Osteoblast (primary cell): Measurements from ENCODE around the gene CHURC1. TPM values are rescaled to one million over a fixed set of nuclear protein-coding genes. Genes with fewer than 3 reads are reported as not detected.

Experiments used
- DNase-seq: peaks from one replicate; pipeline ENCODE4 v3.0.0; 2011; ENCODE audit warnings: low spot score, mixed read lengths; ENCODE audit not compliant: insufficient read length; ENCODE audit errors: missing footprints
- H2AFZ ChIP-seq: 2 replicates; pipeline ENCODE4 v1.6.0; 2011; ENCODE audit warnings: mild to moderate bottlenecking, low read length
- H3K27ac ChIP-seq: 2 replicates; pipeline ENCODE4 v1.5.1; 2011; ENCODE audit warnings: mild to moderate bottlenecking, low read depth, low read length, moderate library complexity
- H3K27me3 ChIP-seq: 2 replicates; pipeline ENCODE4 v1.6.0; 2012; ENCODE audit warnings: mild to moderate bottlenecking, control low read depth, inconsistent platforms, low read length, moderate library complexity; ENCODE audit not compliant: insufficient read depth
- H3K36me3 ChIP-seq: 2 replicates; pipeline ENCODE4 v1.5.1; 2011; ENCODE audit warnings: mild to moderate bottlenecking, low read length, control low read depth, moderate library complexity; ENCODE audit not compliant: insufficient read depth
- H3K4me1 ChIP-seq: 2 replicates; pipeline ENCODE4 v1.5.1; 2011; ENCODE audit warnings: mild to moderate bottlenecking, low read length, control low read depth, moderate library complexity; ENCODE audit not compliant: insufficient read depth
- H3K4me2 ChIP-seq: 2 replicates; pipeline ENCODE4 v1.6.0; 2011; ENCODE audit warnings: mild to moderate bottlenecking, low read length; ENCODE audit not compliant: insufficient read depth
- H3K4me3 ChIP-seq: fragments of 200-600 bp; sonication (generic); 3 replicates; pipeline ENCODE4 v1.5.1; 2012; ENCODE audit warnings: mild to moderate bottlenecking, low read length, inconsistent platforms; ENCODE audit not compliant: insufficient read depth
- H3K79me2 ChIP-seq: 2 replicates; pipeline ENCODE4 v1.6.0; 2012; ENCODE audit warnings: mild to moderate bottlenecking, low read length, control low read depth, inconsistent platforms; ENCODE audit not compliant: insufficient read depth
- H3K9me3 ChIP-seq: 2 replicates; pipeline ENCODE4 v1.5.1; 2011; ENCODE audit warnings: low read depth, low read length, control low read depth
- H4K20me1 ChIP-seq: 2 replicates; pipeline ENCODE4 v1.6.0; 2012; ENCODE audit warnings: mild to moderate bottlenecking, low read length, control low read depth; ENCODE audit not compliant: insufficient read depth
- total RNA-seq: library from RNA; depleted of rRNA; stranded (reverse); fragments of >200 nt; gene quantifications from 2 replicates; pipeline ENCODE4 v1.2.3, GENCODE V29; 2012
- TF ChIP-seq, protein P1 (sequence below): IDR thresholded peaks from 2 replicates; pipeline ENCODE4 v1.5.1; 2011; ENCODE audit warnings: mild to moderate bottlenecking, low read depth, low read length, moderate library complexity; ENCODE audit errors: extremely low read depth

The CHURC1 gene
- total RNA-seq, 1 donor, result 79.6 TPM

DNA sequence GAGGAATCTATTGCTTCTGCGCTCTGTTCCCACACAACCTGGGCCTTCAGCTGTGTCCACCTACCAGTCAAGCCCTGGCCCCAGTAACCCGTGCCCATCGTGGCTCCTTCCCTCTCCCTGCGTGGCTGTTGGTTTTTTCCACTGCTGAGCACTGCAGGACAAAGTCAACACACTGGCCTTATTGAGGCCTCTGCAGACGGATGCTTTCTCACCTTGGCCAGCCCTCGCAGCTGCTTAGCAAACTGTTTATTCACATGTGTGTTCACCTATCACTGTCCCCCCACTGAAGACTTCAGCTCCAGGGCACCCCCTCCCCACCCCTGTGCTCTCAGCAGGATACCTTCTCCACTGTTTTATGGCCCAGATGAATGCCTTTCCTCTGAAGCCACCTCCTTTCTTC is 41.0 kb downstream of the CHURC1 start:
- peaks cover 6% of the 10 kb centered on the region for H3K9me3 ChIP-seq
- H3K4me1 ChIP-seq, result no peaks in the 10 kb centered on the region
- no peak overlapping the region for H3K4me2 ChIP-seq
- no peak overlapping the region for H3K27ac ChIP-seq
- DNase-seq, result no peak
- H3K4me3 ChIP-seq, result no peak overlapping the region
- no peaks in the 10 kb centered on the region for H3K36me3 ChIP-seq
- no peaks in the 10 kb centered on the region for H3K79me2 ChIP-seq
- TF ChIP-seq, protein P1, sequence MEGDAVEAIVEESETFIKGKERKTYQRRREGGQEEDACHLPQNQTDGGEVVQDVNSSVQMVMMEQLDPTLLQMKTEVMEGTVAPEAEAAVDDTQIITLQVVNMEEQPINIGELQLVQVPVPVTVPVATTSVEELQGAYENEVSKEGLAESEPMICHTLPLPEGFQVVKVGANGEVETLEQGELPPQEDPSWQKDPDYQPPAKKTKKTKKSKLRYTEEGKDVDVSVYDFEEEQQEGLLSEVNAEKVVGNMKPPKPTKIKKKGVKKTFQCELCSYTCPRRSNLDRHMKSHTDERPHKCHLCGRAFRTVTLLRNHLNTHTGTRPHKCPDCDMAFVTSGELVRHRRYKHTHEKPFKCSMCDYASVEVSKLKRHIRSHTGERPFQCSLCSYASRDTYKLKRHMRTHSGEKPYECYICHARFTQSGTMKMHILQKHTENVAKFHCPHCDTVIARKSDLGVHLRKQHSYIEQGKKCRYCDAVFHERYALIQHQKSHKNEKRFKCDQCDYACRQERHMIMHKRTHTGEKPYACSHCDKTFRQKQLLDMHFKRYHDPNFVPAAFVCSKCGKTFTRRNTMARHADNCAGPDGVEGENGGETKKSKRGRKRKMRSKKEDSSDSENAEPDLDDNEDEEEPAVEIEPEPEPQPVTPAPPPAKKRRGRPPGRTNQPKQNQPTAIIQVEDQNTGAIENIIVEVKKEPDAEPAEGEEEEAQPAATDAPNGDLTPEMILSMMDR, result no peak
- no peak overlapping the region for H2AFZ ChIP-seq
- peaks cover 3% of the 10 kb centered on the region for H4K20me1 ChIP-seq
- H3K27me3 ChIP-seq, result no peaks in the 10 kb centered on the region

DNA sequence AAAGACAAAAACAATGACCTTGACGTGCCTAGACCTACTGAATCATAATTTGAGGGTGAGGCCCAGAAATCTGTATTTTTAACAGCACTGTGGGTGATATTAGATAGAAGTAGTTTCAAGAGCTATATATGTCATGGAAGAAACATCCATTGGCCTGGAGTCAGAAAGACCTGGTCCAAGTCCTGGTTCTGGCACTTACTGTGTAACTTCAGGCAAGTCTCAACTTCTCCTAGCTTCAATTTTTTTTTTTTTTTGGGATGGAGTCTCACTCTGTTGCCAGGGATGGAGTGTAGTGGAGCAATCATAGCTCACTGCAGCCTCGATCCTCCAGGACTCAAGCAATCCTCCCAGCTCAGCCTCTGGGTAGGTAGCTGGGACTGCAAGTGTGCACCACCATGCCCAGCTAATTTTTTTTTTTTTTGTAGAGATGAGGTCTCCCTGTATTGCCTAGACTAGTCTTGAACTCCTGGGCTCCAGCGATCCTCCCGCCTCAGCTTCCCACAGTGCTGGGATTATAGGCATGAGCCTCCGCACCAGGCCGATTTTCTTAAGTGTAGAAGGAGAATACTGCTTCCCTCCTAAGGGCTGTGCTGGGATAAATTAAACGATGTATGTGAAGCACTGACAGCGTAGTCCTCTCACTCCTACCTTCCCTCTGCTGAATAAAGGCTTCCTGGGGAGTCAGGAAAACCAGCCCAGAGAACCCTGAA is 42.6 kb downstream of the CHURC1 start:
- Histone ChIP-seq H3K79me2 (no peaks in the 10 kb centered on the region), H3K36me3 (no peaks in the 10 kb centered on the region), H3K4me3 (no peak overlapping the region), H3K27me3 (no peaks in the 10 kb centered on the region), H4K20me1 (peaks cover under 1% of the 10 kb centered on the region), H2AFZ (no peak overlapping the region), H3K27ac (no peak overlapping the region), H3K9me3 (peaks cover 6% of the 10 kb centered on the region), H3K4me2 (no peak overlapping the region), H3K4me1 (no peaks in the 10 kb centered on the region)
- TF ChIP-seq, protein P1, result no peak
- no peak for DNase-seq

DNA sequence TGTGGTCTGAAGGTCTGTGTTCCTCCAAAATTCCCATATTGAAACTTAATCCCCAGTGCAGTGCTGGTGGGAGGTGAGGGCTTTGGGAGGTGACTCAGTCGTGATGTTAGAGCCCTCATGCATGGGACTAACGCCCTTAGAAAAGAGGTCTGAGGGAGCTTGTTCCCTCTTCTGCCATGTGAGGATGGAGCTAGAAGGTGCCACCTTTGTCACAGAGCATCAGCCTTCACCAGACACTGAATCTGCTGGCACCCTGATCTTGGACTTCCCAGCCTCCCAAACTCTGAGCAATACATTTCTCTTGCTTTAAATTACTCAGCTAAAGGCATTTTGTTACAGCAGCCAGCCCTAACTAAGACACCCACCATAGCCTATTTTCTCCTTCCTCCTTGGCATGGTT is 43.9 kb downstream of the CHURC1 start:
- Histone ChIP-seq H3K9me3 (peaks cover 6% of the 10 kb centered on the region), H3K79me2 (no peaks in the 10 kb centered on the region), H3K36me3 (no peaks in the 10 kb centered on the region), H3K4me3 (no peak overlapping the region), H3K27me3 (no peaks in the 10 kb centered on the region), H3K4me1 (no peaks in the 10 kb centered on the region), H3K4me2 (no peak overlapping the region), H3K27ac (no peak overlapping the region), H2AFZ (no peak overlapping the region), H4K20me1 (peaks cover 3% of the 10 kb centered on the region)
- DNase-seq, result no peak
- TF ChIP-seq, protein P1, result no peak

DNA sequence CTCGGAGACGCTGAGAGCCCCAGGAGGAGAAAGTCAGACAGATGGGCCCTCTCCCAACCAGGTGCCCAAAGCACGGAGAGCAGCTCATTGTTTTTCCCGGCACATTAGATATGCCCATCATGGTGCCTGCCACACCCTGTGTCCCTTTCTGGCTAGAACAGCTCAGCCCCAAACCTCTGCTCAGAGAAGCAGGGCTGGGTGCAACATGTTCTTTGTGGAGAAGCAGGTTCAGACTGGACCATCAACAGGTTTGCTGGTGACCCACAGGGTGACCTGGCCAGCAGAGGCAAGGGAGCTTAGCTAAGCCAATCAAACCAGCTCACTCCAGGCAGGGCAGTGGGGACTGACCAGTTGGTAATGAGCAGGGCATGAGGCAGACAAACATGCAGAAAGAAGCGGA is 44.5 kb downstream of the CHURC1 start:
- Histone ChIP-seq H3K79me2 (no peaks in the 10 kb centered on the region), H3K9me3 (peaks cover 6% of the 10 kb centered on the region), H3K4me3 (no peak overlapping the region), H4K20me1 (peaks cover 3% of the 10 kb centered on the region), H3K27me3 (no peaks in the 10 kb centered on the region), H3K4me1 (no peaks in the 10 kb centered on the region), H2AFZ (no peak overlapping the region), H3K4me2 (no peak overlapping the region), H3K27ac (no peak overlapping the region), H3K36me3 (no peaks in the 10 kb centered on the region)
- TF ChIP-seq, protein P1, result no peak
- DNase-seq, result no peak
